Measurements from ENCODE around the gene WDR41. TPM values are rescaled to one million over a fixed set of nuclear protein-coding genes. Genes with fewer than 3 reads are reported as not detected.
"Not testable (repeated sequence)": the region's sequence is repeated elsewhere in the genome, so short reads cannot be mapped to it uniquely, and the experiment has no call there.

The WDR41 gene
- total RNA-seq, 4 donors from 2014 or later: 11.7 to 49.5 (median 30.8) TPM

DNA sequence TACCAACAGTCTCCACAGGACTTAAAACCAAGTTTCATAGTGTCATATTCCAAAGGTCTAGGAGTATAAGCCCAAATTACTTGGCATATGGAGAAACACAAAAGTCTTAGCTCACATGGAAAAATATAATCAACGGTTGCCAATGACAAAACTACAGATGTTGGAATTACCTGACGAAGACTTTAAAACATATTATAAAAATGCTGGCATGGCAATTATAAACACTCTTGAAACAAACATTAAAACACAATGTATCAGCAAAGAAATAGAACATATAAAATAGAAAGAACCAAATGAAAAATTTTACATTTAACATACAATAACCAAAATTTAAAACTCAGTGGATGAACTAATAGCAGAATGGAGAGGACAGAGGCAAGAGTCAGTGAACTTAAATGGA is 7.9 kb upstream of the WDR41 start:
- DNase-seq: no peak
- H3K27me3 ChIP-seq: no peaks in the 10 kb centered on the region
- H3K27ac ChIP-seq: no peak overlapping the region
- H3K4me3 ChIP-seq: no peak overlapping the region
- no peaks in the 10 kb centered on the region for H3K4me1 ChIP-seq
- H3K36me3 ChIP-seq: no peaks in the 10 kb centered on the region
- no peaks in the 10 kb centered on the region for H3K9me3 ChIP-seq
- no peak for TF ChIP-seq POLR2A (IDR thresholded peaks at IDR 0.05)
- TF ChIP-seq, protein P1, sequence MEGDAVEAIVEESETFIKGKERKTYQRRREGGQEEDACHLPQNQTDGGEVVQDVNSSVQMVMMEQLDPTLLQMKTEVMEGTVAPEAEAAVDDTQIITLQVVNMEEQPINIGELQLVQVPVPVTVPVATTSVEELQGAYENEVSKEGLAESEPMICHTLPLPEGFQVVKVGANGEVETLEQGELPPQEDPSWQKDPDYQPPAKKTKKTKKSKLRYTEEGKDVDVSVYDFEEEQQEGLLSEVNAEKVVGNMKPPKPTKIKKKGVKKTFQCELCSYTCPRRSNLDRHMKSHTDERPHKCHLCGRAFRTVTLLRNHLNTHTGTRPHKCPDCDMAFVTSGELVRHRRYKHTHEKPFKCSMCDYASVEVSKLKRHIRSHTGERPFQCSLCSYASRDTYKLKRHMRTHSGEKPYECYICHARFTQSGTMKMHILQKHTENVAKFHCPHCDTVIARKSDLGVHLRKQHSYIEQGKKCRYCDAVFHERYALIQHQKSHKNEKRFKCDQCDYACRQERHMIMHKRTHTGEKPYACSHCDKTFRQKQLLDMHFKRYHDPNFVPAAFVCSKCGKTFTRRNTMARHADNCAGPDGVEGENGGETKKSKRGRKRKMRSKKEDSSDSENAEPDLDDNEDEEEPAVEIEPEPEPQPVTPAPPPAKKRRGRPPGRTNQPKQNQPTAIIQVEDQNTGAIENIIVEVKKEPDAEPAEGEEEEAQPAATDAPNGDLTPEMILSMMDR (IDR thresholded peaks at IDR 0.05): no peak

DNA sequence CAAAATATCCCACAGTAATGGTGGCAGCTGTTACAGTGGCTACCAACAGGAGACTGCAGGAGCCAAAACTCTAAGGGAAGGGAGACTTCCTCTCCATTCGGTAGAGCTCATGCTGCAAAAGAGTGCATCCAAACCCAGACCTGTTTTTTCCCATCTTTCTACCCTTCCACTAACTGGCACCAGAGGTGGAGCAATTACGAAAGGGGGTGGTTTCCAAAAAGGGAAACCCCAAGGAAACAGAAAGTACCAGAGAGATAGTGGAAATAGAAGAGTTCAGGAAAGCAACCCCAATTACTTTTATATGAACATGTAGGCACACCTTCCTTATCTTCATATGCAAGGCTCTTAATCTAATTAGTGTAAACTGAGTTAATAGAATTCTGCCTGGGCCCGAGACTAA is 7.3 kb upstream of the WDR41 start:
- no peak for DNase-seq
- H3K4me3 ChIP-seq: no peak overlapping the region

DNA sequence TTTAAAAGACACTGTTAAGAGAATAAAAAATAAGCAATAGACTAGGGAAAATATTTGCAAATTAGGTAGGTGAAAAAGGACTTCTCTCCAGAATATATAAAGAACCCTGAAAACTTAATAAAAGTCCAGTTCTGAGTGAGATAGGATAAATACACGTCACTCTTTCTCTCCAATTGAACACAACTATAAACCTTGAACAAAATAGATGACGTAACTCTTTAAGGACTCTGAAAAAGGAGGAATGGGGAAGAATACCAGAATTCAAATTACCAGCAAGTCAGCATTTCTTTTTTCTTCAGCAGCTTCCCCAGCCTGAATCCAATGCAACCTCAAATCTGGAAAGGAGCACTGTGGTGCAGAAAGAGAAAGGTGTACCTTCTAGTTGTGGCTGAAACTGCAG is 6.8 kb upstream of the WDR41 start:
- Histone ChIP-seq H3K27ac (no peak overlapping the region), H3K4me1 (no peaks in the 10 kb centered on the region), H3K4me3 (no peak overlapping the region), H3K9me3 (no peaks in the 10 kb centered on the region), H3K27me3 (no peaks in the 10 kb centered on the region), H3K36me3 (no peaks in the 10 kb centered on the region)
- TF ChIP-seq, protein P1 (IDR thresholded peaks at IDR 0.05): no peak
- no peak for TF ChIP-seq POLR2A (IDR thresholded peaks at IDR 0.05)
- DNase-seq: no peak

More for the DNA sequence above, 7.3 kb upstream of the WDR41 start:
- no peaks in the 10 kb centered on the region for H3K9me3 ChIP-seq
- no peaks in the 10 kb centered on the region for H3K27me3 ChIP-seq
- no peaks in the 10 kb centered on the region for H3K4me1 ChIP-seq
- TF ChIP-seq, protein P1 (IDR thresholded peaks at IDR 0.05): no peak
- no peak for TF ChIP-seq POLR2A (IDR thresholded peaks at IDR 0.05)
- no peak overlapping the region for H3K27ac ChIP-seq
- no peaks in the 10 kb centered on the region for H3K36me3 ChIP-seq

DNA sequence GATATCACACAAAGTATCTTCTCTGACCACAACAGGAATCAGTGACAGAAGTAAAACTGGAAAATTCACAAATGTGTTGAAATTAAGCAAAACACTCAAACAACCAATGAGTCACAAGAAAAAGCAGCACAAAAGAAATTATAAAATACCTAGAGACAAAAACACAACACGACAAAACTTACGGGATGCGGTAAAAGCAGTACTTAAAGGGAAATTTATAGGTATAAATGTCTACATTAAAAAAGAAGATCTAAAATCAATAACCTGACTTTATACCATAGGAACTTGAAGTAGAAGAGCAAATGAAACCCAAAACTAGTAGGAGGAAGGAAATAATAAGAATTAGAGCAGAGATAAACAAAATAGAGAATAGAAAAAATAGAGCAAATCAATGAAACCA is 2.8 kb upstream of the WDR41 start:
- TF ChIP-seq, protein P1 (IDR thresholded peaks at IDR 0.05): no peak
- no peak for TF ChIP-seq POLR2A (IDR thresholded peaks at IDR 0.05)
- DNase-seq: no peak

DNA sequence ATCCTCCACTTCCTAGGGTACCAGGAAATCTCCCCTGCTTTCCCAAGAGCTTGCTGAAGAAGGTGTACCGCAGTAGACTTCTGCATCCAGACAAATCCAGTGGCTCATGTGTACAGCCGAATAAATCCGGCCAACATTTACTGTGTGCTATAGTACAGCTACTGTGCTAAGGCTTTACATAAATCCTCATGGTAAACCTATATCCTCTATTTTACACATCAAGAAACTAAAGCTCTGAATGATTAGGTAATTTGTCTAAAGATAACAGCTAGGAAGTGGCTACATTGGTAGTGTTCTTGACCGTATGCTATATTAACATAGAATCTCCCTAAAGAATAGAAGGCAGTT is 511 bp upstream of the WDR41 start:
- Histone ChIP-seq H3K4me3 (peak overlapping the region in 3 of 4 donors; percentile 82 to 97 (median 86)), H3K27me3 (no peaks in the 10 kb centered on the region), H3K36me3 (no peaks in the 10 kb centered on the region), H3K9me3 (no peaks in the 10 kb centered on the region), H3K27ac (peak overlapping the region; percentile 90 to 96 (median 92)), H3K4me1 (peaks cover 0 to 8% (median 0%) of the 10 kb centered on the region in 4 donors)
- no peak for DNase-seq
- TF ChIP-seq, protein P1 (IDR thresholded peaks at IDR 0.05): no peak
- no peak for TF ChIP-seq POLR2A (IDR thresholded peaks at IDR 0.05)

More for the DNA sequence above, 2.8 kb upstream of the WDR41 start:
- no peak overlapping the region for H3K27ac ChIP-seq
- no peak overlapping the region for H3K4me3 ChIP-seq
- no peaks in the 10 kb centered on the region for H3K27me3 ChIP-seq
- no peaks in the 10 kb centered on the region for H3K9me3 ChIP-seq
- H3K4me1 ChIP-seq: peaks cover 0 to 8% (median 0%) of the 10 kb centered on the region in 4 donors
- no peaks in the 10 kb centered on the region for H3K36me3 ChIP-seq

DNA sequence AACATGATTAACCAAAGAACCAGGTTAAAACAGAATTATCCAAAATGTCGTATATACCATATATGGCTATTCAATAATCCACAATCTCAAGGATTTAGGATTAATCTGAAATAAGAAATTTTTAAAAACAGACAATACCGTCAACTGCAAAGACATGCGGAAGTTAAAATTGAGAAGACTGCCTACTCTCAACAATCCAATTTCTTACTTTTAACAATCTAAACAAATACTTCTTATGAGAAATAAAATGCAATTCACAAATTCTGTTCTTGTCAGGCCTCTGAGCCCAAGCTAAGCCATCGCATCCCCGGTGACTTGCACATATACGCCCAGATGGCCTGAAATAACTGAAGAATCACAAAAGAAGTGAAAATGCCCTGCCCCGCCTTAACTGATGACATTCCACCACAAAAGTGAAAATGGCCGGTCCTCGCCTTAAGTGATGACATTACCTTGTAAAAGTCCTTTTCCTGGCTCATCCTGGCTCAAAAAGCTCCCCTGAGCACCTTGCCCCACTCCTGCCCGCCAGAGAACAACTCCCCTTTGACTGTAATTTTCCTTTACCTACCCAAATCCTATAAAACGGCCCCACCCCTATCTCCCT is 1.3 kb downstream of the WDR41 start:
- not testable (repeated sequence) for DNase-seq, H3K27me3 ChIP-seq, H3K9me3 ChIP-seq, H3K36me3 ChIP-seq, H3K4me1 ChIP-seq
- peak overlapping the region; percentile 22 to 96 (median 90) for H3K27ac ChIP-seq
- H3K4me3 ChIP-seq: peak overlapping the region; percentile 69 to 97 (median 84)

All from Peyer's patch (tissue), 4 donors.